Stimulated activated memory B cell treated with anti-CD40 and anti-IgM and Interleukin-4, amounts not matched to agents 10 μg/mL and 1 μg/mL and 100 μg/mL, for 72 hours (primary cell): ENCODE data around the gene CTIF.
"Not testable (repeated sequence)": the region's sequence is repeated elsewhere in the genome, so short reads cannot be mapped to it uniquely, and the experiment has no call there.

Source experiments
- ATAC-seq: fragments of 150-1000 bp; cut with Tn5 transposase; 2 replicates; pipeline ENCODE4 v1.10.0; 2021
- H3K27ac Mint-ChIP-seq: one replicate; pipeline ENCODE4 v1.8.0; 2022; ENCODE audit warnings: mild to moderate bottlenecking, mixed read lengths
- H3K27me3 Mint-ChIP-seq: one replicate; pipeline ENCODE4 v1.8.0; 2022; ENCODE audit warnings: mixed read lengths
- H3K36me3 Mint-ChIP-seq: one replicate; pipeline ENCODE4 v1.8.0; 2022; ENCODE audit warnings: mixed read lengths
- H3K4me1 Mint-ChIP-seq: one replicate; pipeline ENCODE4 v1.8.0; 2022; ENCODE audit warnings: mixed read lengths
- H3K4me3 Mint-ChIP-seq: one replicate; pipeline ENCODE4 v1.8.0; 2022; ENCODE audit warnings: mild to moderate bottlenecking, moderate library complexity, mixed read lengths
- H3K9me3 Mint-ChIP-seq: one replicate; pipeline ENCODE4 v1.8.0; 2022; ENCODE audit warnings: mixed read lengths

The CTIF gene

GRCh38 chr18:48638451-48638850, 99.6 kb downstream of the CTIF start:
- Mint-ChIP-seq H3K4me1 (no peaks in the 10 kb centered on the region), H3K36me3 (peaks cover 36% of the 10 kb centered on the region), H3K27me3 (peaks cover 14% of the 10 kb centered on the region), H3K27ac (no peak overlapping the region), H3K9me3 (peaks cover 4% of the 10 kb centered on the region), H3K4me3 (no peak overlapping the region)
- ATAC-seq, result no peak

- peaks cover 4% of the 10 kb centered on the region for H3K9me3 Mint-ChIP-seq
- no peak for ATAC-seq
- no peak overlapping the region for H3K4me3 Mint-ChIP-seq
- peaks cover 14% of the 10 kb centered on the region for H3K27me3 Mint-ChIP-seq
- no peak overlapping the region for H3K27ac Mint-ChIP-seq
- H3K4me1 Mint-ChIP-seq, result no peaks in the 10 kb centered on the region
- peaks cover 32% of the 10 kb centered on the region for H3K36me3 Mint-ChIP-seq
Measured at GRCh38 chr18:48638896-48639771, 100.3 kb downstream of the CTIF start.

- peaks cover 4% of the 10 kb centered on the region for H3K9me3 Mint-ChIP-seq
- no peaks in the 10 kb centered on the region for H3K4me1 Mint-ChIP-seq
- H3K27me3 Mint-ChIP-seq, result peaks cover 14% of the 10 kb centered on the region
- peaks cover 31% of the 10 kb centered on the region for H3K36me3 Mint-ChIP-seq
- ATAC-seq, result no peak
- no peak overlapping the region for H3K27ac Mint-ChIP-seq
- no peak overlapping the region for H3K4me3 Mint-ChIP-seq
Measured at GRCh38 chr18:48639772-48640432, 101.1 kb downstream of the CTIF start.

GRCh38 chr18:48640566-48641270, 101.9 kb downstream of the CTIF start:
- Mint-ChIP-seq H3K36me3 (peaks cover 31% of the 10 kb centered on the region), H3K4me1 (no peaks in the 10 kb centered on the region), H3K27me3 (peaks cover 14% of the 10 kb centered on the region), H3K27ac (no peak overlapping the region), H3K9me3 (peaks cover 4% of the 10 kb centered on the region), H3K4me3 (no peak overlapping the region)
- no peak for ATAC-seq

GRCh38 chr18:48641981-48642380, 103.2 kb downstream of the CTIF start:
- Mint-ChIP-seq H3K36me3 (peaks cover 31% of the 10 kb centered on the region), H3K27ac (no peak overlapping the region), H3K9me3 (peaks cover 4% of the 10 kb centered on the region), H3K27me3 (peaks cover 14% of the 10 kb centered on the region), H3K4me3 (no peak overlapping the region), H3K4me1 (no peaks in the 10 kb centered on the region)
- no peak for ATAC-seq

GRCh38 chr18:48642503-48642902, 103.7 kb downstream of the CTIF start:
- peaks cover 31% of the 10 kb centered on the region for H3K36me3 Mint-ChIP-seq

GRCh38 chr18:48643262-48643661, 104.4 kb downstream of the CTIF start:
- Mint-ChIP-seq H3K4me3 (no peak overlapping the region), H3K9me3 (peaks cover 4% of the 10 kb centered on the region), H3K27ac (no peak overlapping the region), H3K27me3 (peaks cover 10% of the 10 kb centered on the region), H3K36me3 (peaks cover 23% of the 10 kb centered on the region), H3K4me1 (no peaks in the 10 kb centered on the region)
- no peak for ATAC-seq

More at GRCh38 chr18:48642503-48642902, 103.7 kb downstream of the CTIF start:
- Mint-ChIP-seq H3K27ac (no peak overlapping the region), H3K4me3 (no peak overlapping the region), H3K9me3 (peaks cover 4% of the 10 kb centered on the region), H3K4me1 (no peaks in the 10 kb centered on the region), H3K27me3 (peaks cover 14% of the 10 kb centered on the region)
- no peak for ATAC-seq

GRCh38 chr18:48644029-48644428, 105.2 kb downstream of the CTIF start:
- Mint-ChIP-seq H3K27ac (no peak overlapping the region), H3K36me3 (peaks cover 16% of the 10 kb centered on the region), H3K4me1 (no peaks in the 10 kb centered on the region), H3K9me3 (peaks cover 4% of the 10 kb centered on the region), H3K4me3 (no peak overlapping the region), H3K27me3 (peaks cover 3% of the 10 kb centered on the region)
- ATAC-seq, result no peak

- Mint-ChIP-seq H3K4me1 (no peaks in the 10 kb centered on the region), H3K27ac (no peak overlapping the region)
- no peak for ATAC-seq
Measured at GRCh38 chr18:48645427-48646002, 106.7 kb downstream of the CTIF start.

GRCh38 chr18:48646976-48647375, 108.1 kb downstream of the CTIF start:
- H3K4me1 Mint-ChIP-seq, result no peaks in the 10 kb centered on the region
- no peak for ATAC-seq
- H3K4me3 Mint-ChIP-seq, result no peak overlapping the region
- peaks cover 6% of the 10 kb centered on the region for H3K9me3 Mint-ChIP-seq
- no peaks in the 10 kb centered on the region for H3K27me3 Mint-ChIP-seq
- peaks cover 4% of the 10 kb centered on the region for H3K36me3 Mint-ChIP-seq
- H3K27ac Mint-ChIP-seq, result no peak overlapping the region

More at GRCh38 chr18:48645427-48646002, 106.7 kb downstream of the CTIF start:
- H3K36me3 Mint-ChIP-seq, result peaks cover 12% of the 10 kb centered on the region
- H3K27me3 Mint-ChIP-seq, result no peaks in the 10 kb centered on the region
- H3K4me3 Mint-ChIP-seq, result no peak overlapping the region
- peaks cover 4% of the 10 kb centered on the region for H3K9me3 Mint-ChIP-seq

- Mint-ChIP-seq H3K27me3 (no peaks in the 10 kb centered on the region), H3K27ac (no peak overlapping the region), H3K9me3 (peaks cover 3% of the 10 kb centered on the region), H3K4me3 (no peak overlapping the region), H3K4me1 (no peaks in the 10 kb centered on the region), H3K36me3 (no peaks in the 10 kb centered on the region)
- no peak for ATAC-seq
Measured at GRCh38 chr18:48649231-48649630, 110.4 kb downstream of the CTIF start.

- H3K36me3 Mint-ChIP-seq, H3K4me1 Mint-ChIP-seq, H3K27ac Mint-ChIP-seq, H3K9me3 Mint-ChIP-seq, H3K27me3 Mint-ChIP-seq, H3K4me3 Mint-ChIP-seq, ATAC-seq: not testable (repeated sequence)
Measured at GRCh38 chr18:48654591-48654990, 115.8 kb downstream of the CTIF start.

- no peak overlapping the region for H3K27ac Mint-ChIP-seq
- H3K9me3 Mint-ChIP-seq, result peaks cover 3% of the 10 kb centered on the region
- H3K4me3 Mint-ChIP-seq, result no peak overlapping the region
- H3K4me1 Mint-ChIP-seq, result no peaks in the 10 kb centered on the region
- H3K27me3 Mint-ChIP-seq, result no peaks in the 10 kb centered on the region
- ATAC-seq, result no peak
- H3K36me3 Mint-ChIP-seq, result no peaks in the 10 kb centered on the region
Measured at GRCh38 chr18:48655508-48655907, 116.7 kb downstream of the CTIF start.

- no peak overlapping the region for H3K4me3 Mint-ChIP-seq
- peak; percentile 24 for ATAC-seq
- H3K4me1 Mint-ChIP-seq, result no peaks in the 10 kb centered on the region
- peaks cover 3% of the 10 kb centered on the region for H3K9me3 Mint-ChIP-seq
- H3K27ac Mint-ChIP-seq, result no peak overlapping the region
- no peaks in the 10 kb centered on the region for H3K27me3 Mint-ChIP-seq
- H3K36me3 Mint-ChIP-seq, result no peaks in the 10 kb centered on the region
Measured at GRCh38 chr18:48656176-48656575, 117.3 kb downstream of the CTIF start.

GRCh38 chr18:48656582-48656981, 117.8 kb downstream of the CTIF start:
- H3K4me1 Mint-ChIP-seq, result no peaks in the 10 kb centered on the region

More at GRCh38 chr18:48656582-48656981, 117.8 kb downstream of the CTIF start:
- Mint-ChIP-seq H3K9me3 (peaks cover 3% of the 10 kb centered on the region), H3K4me3 (no peak overlapping the region), H3K36me3 (no peaks in the 10 kb centered on the region), H3K27me3 (no peaks in the 10 kb centered on the region), H3K27ac (no peak overlapping the region)
- ATAC-seq, result no peak
